Measurements from ENCODE around the gene ATP8A2.

Gene ATP8A2

GRCh38 chr13:25380082-25380481 lies 8.3 kb downstream of the ATP8A2 start:
- H3K27ac ChIP-seq = no peak overlapping the region
- no peak for DNase-seq (ENCODE audit: low read depth, low spot score)

GRCh38 chr13:25380741-25381324 lies 9.1 kb downstream of the ATP8A2 start:
- no peak overlapping the region for H3K27ac ChIP-seq
- no peak for DNase-seq (ENCODE audit: low read depth, low spot score)

- H3K27ac ChIP-seq = no peak overlapping the region
- DNase-seq (ENCODE audit: low read depth, low spot score) = no peak
Observed at GRCh38 chr13:25384758-25385410, 13.1 kb downstream of the ATP8A2 start.

- DNase-seq (ENCODE audit: low read depth, low spot score) = no peak
Observed at GRCh38 chr13:25391932-25392331, 20.2 kb downstream of the ATP8A2 start.

GRCh38 chr13:25394402-25395060 lies 22.8 kb downstream of the ATP8A2 start:
- DNase-seq (ENCODE audit: low read depth, low spot score) = no peak
- H3K27ac ChIP-seq = no peak overlapping the region

More at GRCh38 chr13:25391932-25392331, 20.2 kb downstream of the ATP8A2 start:
- no peak overlapping the region for H3K27ac ChIP-seq

- DNase-seq (ENCODE audit: low read depth, low spot score) = no peak
- H3K27ac ChIP-seq = no peak overlapping the region
Observed at GRCh38 chr13:25397763-25398162, 26.0 kb downstream of the ATP8A2 start.

- no peak for DNase-seq (ENCODE audit: low read depth, low spot score)
Observed at GRCh38 chr13:25400925-25401324, 29.2 kb downstream of the ATP8A2 start.

GRCh38 chr13:25401958-25402357 lies 30.2 kb downstream of the ATP8A2 start:
- no peak for DNase-seq (ENCODE audit: low read depth, low spot score)

More at GRCh38 chr13:25400925-25401324, 29.2 kb downstream of the ATP8A2 start:
- no peak overlapping the region for H3K27ac ChIP-seq

GRCh38 chr13:25406377-25406776 lies 34.6 kb downstream of the ATP8A2 start:
- DNase-seq (ENCODE audit: low read depth, low spot score) = no peak
- no peak overlapping the region for H3K27ac ChIP-seq

More at GRCh38 chr13:25401958-25402357, 30.2 kb downstream of the ATP8A2 start:
- H3K27ac ChIP-seq = no peak overlapping the region

GRCh38 chr13:25409938-25410337 lies 38.2 kb downstream of the ATP8A2 start:
- H3K27ac ChIP-seq = no peak overlapping the region
- no peak for DNase-seq (ENCODE audit: low read depth, low spot score)

- no peak overlapping the region for H3K27ac ChIP-seq
- no peak for DNase-seq (ENCODE audit: low read depth, low spot score)
Observed at GRCh38 chr13:25415241-25415640, 43.5 kb downstream of the ATP8A2 start.

GRCh38 chr13:25417535-25417934 lies 45.8 kb downstream of the ATP8A2 start:
- no peak overlapping the region for H3K27ac ChIP-seq
- no peak for DNase-seq (ENCODE audit: low read depth, low spot score)

- no peak for DNase-seq (ENCODE audit: low read depth, low spot score)
- no peak overlapping the region for H3K27ac ChIP-seq
Observed at GRCh38 chr13:25420161-25420560, 48.4 kb downstream of the ATP8A2 start.

- no peak overlapping the region for H3K27ac ChIP-seq
- no peak for DNase-seq (ENCODE audit: low read depth, low spot score)
Observed at GRCh38 chr13:25421612-25422011, 49.8 kb downstream of the ATP8A2 start.

- no peak overlapping the region for H3K27ac ChIP-seq
- no peak for DNase-seq (ENCODE audit: low read depth, low spot score)
Observed at GRCh38 chr13:25422153-25422552, 50.4 kb downstream of the ATP8A2 start.

GRCh38 chr13:25423831-25424230 lies 52.1 kb downstream of the ATP8A2 start:
- no peak for DNase-seq (ENCODE audit: low read depth, low spot score)
- no peak overlapping the region for H3K27ac ChIP-seq

GRCh38 chr13:25429466-25429865 lies 57.7 kb downstream of the ATP8A2 start:
- no peak for DNase-seq (ENCODE audit: low read depth, low spot score)
- H3K27ac ChIP-seq = no peak overlapping the region

GRCh38 chr13:25432691-25433090 lies 60.9 kb downstream of the ATP8A2 start:
- no peak overlapping the region for H3K27ac ChIP-seq
- no peak for DNase-seq (ENCODE audit: low read depth, low spot score)

- no peak overlapping the region for H3K27ac ChIP-seq
- DNase-seq (ENCODE audit: low read depth, low spot score) = no peak
Observed at GRCh38 chr13:25440061-25440460, 68.3 kb downstream of the ATP8A2 start.

GRCh38 chr13:25446261-25446660 lies 74.5 kb downstream of the ATP8A2 start:
- no peak for DNase-seq (ENCODE audit: low read depth, low spot score)
- no peak overlapping the region for H3K27ac ChIP-seq

- no peak overlapping the region for H3K27ac ChIP-seq
- no peak for DNase-seq (ENCODE audit: low read depth, low spot score)
Observed at GRCh38 chr13:25447396-25447795, 75.6 kb downstream of the ATP8A2 start.
